Ascending aorta (tissue), 2 donors: ENCODE measurements around the gene ADORA1. TPM values are rescaled to one million over a fixed set of nuclear protein-coding genes. Genes with fewer than 3 reads are reported as not detected.

Experiments
- DNase-seq, 2 donors: peaks; one replicate each; pipeline ENCODE4 v3.0.0-alpha.2; 2019; ENCODE audit warnings: low spot score in 2 of 2
- H3K27ac ChIP-seq, 2 donors: fragments of 200-600 bp; sonication (generic); one replicate each; pipeline ENCODE4 v1.5.1; 2016 to 2017; ENCODE audit warnings: mild to moderate bottlenecking in 1 of 2
- H3K27me3 ChIP-seq: fragments of 200-600 bp; sonication (generic); one replicate; pipeline ENCODE4 v1.5.1; 2017
- H3K36me3 ChIP-seq, 2 donors: fragments of 200-600 bp; sonication (generic); one replicate each; pipeline ENCODE4 v1.5.1; 2016
- H3K4me1 ChIP-seq, 2 donors: fragments of 200-600 bp; sonication (generic); one replicate each; pipeline ENCODE4 v1.5.1; 2016 to 2017; ENCODE audit warnings: mild to moderate bottlenecking in 1 of 2
- H3K4me3 ChIP-seq, 2 donors: fragments of 200-600 bp; sonication (generic); one replicate each; pipeline ENCODE4 v1.5.1; 2016 to 2017; ENCODE audit warnings: mild to moderate bottlenecking in 1 of 2
- H3K9me3 ChIP-seq, 2 donors: fragments of 200-600 bp; sonication (generic); one replicate each; pipeline ENCODE4 v1.5.1; 2016
- CTCF ChIP-seq, 3 experiments: fragments of 200-600 bp in 2 of 3; fragments of 450-650 bp in 1 of 3; sonication (generic) in 2 of 3; IDR thresholded peaks; one replicate each; pipeline ENCODE4 v1.5.1; 2016 to 2019; ENCODE audit warnings: antibody characterized with exemption in 3 of 3, mild to moderate bottlenecking in 1 of 3, moderate library complexity in 1 of 3
- intact Hi-C: fragments of 100-400 bp; cut with DNase I; formaldehyde crosslinking; loops from one replicate; pipeline ENCODE4 v1.15.1; 2023
- total RNA-seq: library from RNA; depleted of rRNA; stranded (reverse); fragments of >200 nt; gene quantifications from one replicate; pipeline ENCODE4 v1.1.0, GENCODE V29; 2016

The ADORA1 gene
- total RNA-seq, 1 donor from 2014 or later, result 2.0 TPM

GRCh38 chr1:203199816-203200571 lies 72.5 kb downstream of the ADORA1 start:
- intact Hi-C loops, result no loop called here
- peak overlapping the region; percentile 22 to 46 for H3K27ac ChIP-seq
- no peak overlapping the region for H3K4me3 ChIP-seq
- TF ChIP-seq CTCF (IDR thresholded peaks at IDR 0.05), result no peak
- peak in 1 of 2 donors; percentile 77 for DNase-seq
- no peaks in the 10 kb centered on the region for H3K36me3 ChIP-seq
- H3K4me1 ChIP-seq, result peaks cover 0 to 6% of the 10 kb centered on the region in 2 donors
- H3K27me3 ChIP-seq, result no peaks in the 10 kb centered on the region
- no peaks in the 10 kb centered on the region for H3K9me3 ChIP-seq

GRCh38 chr1:203200916-203201315 lies 73.4 kb downstream of the ADORA1 start:
- no peaks in the 10 kb centered on the region for H3K27me3 ChIP-seq
- no peak for DNase-seq
- TF ChIP-seq CTCF (IDR thresholded peaks at IDR 0.05), result no peak
- H3K36me3 ChIP-seq, result no peaks in the 10 kb centered on the region
- H3K4me1 ChIP-seq, result peaks cover 0 to 6% of the 10 kb centered on the region in 2 donors
- no peaks in the 10 kb centered on the region for H3K9me3 ChIP-seq
- intact Hi-C loops, result no loop called here
- no peak overlapping the region for H3K27ac ChIP-seq
- H3K4me3 ChIP-seq, result no peak overlapping the region

GRCh38 chr1:203201516-203202205 lies 74.1 kb downstream of the ADORA1 start:
- intact Hi-C loops, result no loop called here
- Histone ChIP-seq H3K36me3 (no peaks in the 10 kb centered on the region), H3K27ac (no peak overlapping the region), H3K27me3 (no peaks in the 10 kb centered on the region), H3K4me3 (no peak overlapping the region), H3K4me1 (peaks cover 0 to 6% of the 10 kb centered on the region in 2 donors), H3K9me3 (no peaks in the 10 kb centered on the region)
- no peak for DNase-seq
- TF ChIP-seq CTCF (IDR thresholded peaks at IDR 0.05), result no peak

- intact Hi-C loops, result no loop called here
- Histone ChIP-seq H3K36me3 (no peaks in the 10 kb centered on the region), H3K27me3 (no peaks in the 10 kb centered on the region), H3K9me3 (no peaks in the 10 kb centered on the region), H3K4me3 (no peak overlapping the region), H3K27ac (no peak overlapping the region), H3K4me1 (peaks cover 0 to 6% of the 10 kb centered on the region in 2 donors)
- no peak for TF ChIP-seq CTCF (IDR thresholded peaks at IDR 0.05)
- DNase-seq, result peak; percentile 19 to 74
Observed at GRCh38 chr1:203202431-203203245, 75.1 kb downstream of the ADORA1 start.

GRCh38 chr1:203204756-203205155 lies 77.2 kb downstream of the ADORA1 start:
- Histone ChIP-seq H3K27me3 (no peaks in the 10 kb centered on the region), H3K27ac (no peak overlapping the region), H3K4me1 (peaks cover 0 to 2% of the 10 kb centered on the region in 2 donors), H3K36me3 (no peaks in the 10 kb centered on the region), H3K4me3 (no peak overlapping the region), H3K9me3 (no peaks in the 10 kb centered on the region)
- intact Hi-C loops, result no loop called here
- DNase-seq, result no peak
- no peak for TF ChIP-seq CTCF (IDR thresholded peaks at IDR 0.05)
